HG03064 (cell line): ENCODE results near the gene PTPRJ.
"Not testable (repeated sequence)": the region's sequence is repeated elsewhere in the genome, so short reads cannot be mapped to it uniquely, and the experiment has no call there.

ENCODE experiments used
- ATAC-seq: cut with Tn5 transposase; IDR thresholded peaks from one replicate; pipeline ENCODE4 v1.9.1; 2021; ENCODE audit warnings: low read depth; ENCODE audit not compliant: unreplicated experiment

Gene PTPRJ

GRCh38 chr11:48014917-48015316, 34.6 kb downstream of the PTPRJ start:
- ATAC-seq: no peak

GRCh38 chr11:48017105-48017830, 36.9 kb downstream of the PTPRJ start:
- no peak for ATAC-seq

GRCh38 chr11:48017831-48018527, 37.6 kb downstream of the PTPRJ start:
- no peak for ATAC-seq

- ATAC-seq: no peak
These were observed 38.3 kb downstream of the PTPRJ start for GRCh38 chr11:48018528-48019216.

- ATAC-seq: no peak
These were observed 38.8 kb downstream of the PTPRJ start for GRCh38 chr11:48019217-48019584.

- no peak for ATAC-seq
These were observed 39.2 kb downstream of the PTPRJ start for GRCh38 chr11:48019595-48019994.

- ATAC-seq: no peak
These were observed 39.9 kb downstream of the PTPRJ start for GRCh38 chr11:48020092-48020755.

- not testable (repeated sequence) for ATAC-seq
These were observed 41.0 kb downstream of the PTPRJ start for GRCh38 chr11:48021201-48021820.

- no peak for ATAC-seq
These were observed 42.1 kb downstream of the PTPRJ start for GRCh38 chr11:48022445-48022844.

GRCh38 chr11:48023608-48024007, 43.2 kb downstream of the PTPRJ start:
- not testable (repeated sequence) for ATAC-seq

- ATAC-seq: no peak
These were observed 44.3 kb downstream of the PTPRJ start for GRCh38 chr11:48024635-48025071.

GRCh38 chr11:48025293-48025983, 45.1 kb downstream of the PTPRJ start:
- ATAC-seq: no peak

- no peak for ATAC-seq
These were observed 45.6 kb downstream of the PTPRJ start for GRCh38 chr11:48025984-48026340.

- ATAC-seq: no peak
These were observed 48.7 kb downstream of the PTPRJ start for GRCh38 chr11:48028914-48029680.

- no peak for ATAC-seq
These were observed 49.4 kb downstream of the PTPRJ start for GRCh38 chr11:48029681-48030290.

GRCh38 chr11:48031602-48032001, 51.2 kb downstream of the PTPRJ start:
- no peak for ATAC-seq

GRCh38 chr11:48032721-48033120, 52.4 kb downstream of the PTPRJ start:
- no peak for ATAC-seq

GRCh38 chr11:48033918-48034341, 53.6 kb downstream of the PTPRJ start:
- ATAC-seq: no peak
